Activated CD8-positive, alpha-beta memory T cell treated with anti-CD3 and anti-CD28 coated beads, Interleukin-2, amount 10 ng/mL, durations not matched to agents 7 days and 5 days (primary cell): Measurements from ENCODE around the gene C3. TPM values are rescaled to one million over a fixed set of nuclear protein-coding genes. Genes with fewer than 3 reads are reported as not detected.

Experiments
- ATAC-seq: fragments of 150-1000 bp; cut with Tn5 transposase; one replicate; pipeline ENCODE4 v1.10.0; 2021; ENCODE audit warnings: moderate library complexity
- CTCF ChIA-PET: fragments of 350-600 bp; sonication (Branson Sonifier 250); formaldehyde crosslinking; loops from one replicate; lab custom pipeline; 2021; ENCODE audit warnings: antibody characterized with exemption; lab: Charles Lee
- DNase-seq: peaks from one replicate; pipeline ENCODE4 v3.0.0-alpha.2; 2020
- H3K27ac Mint-ChIP-seq: one replicate; pipeline ENCODE4 v1.8.0; 2021; ENCODE audit warnings: mild to moderate bottlenecking, mixed read lengths
- H3K27me3 Mint-ChIP-seq: one replicate; pipeline ENCODE4 v1.8.0; 2021; ENCODE audit warnings: mixed read lengths
- H3K36me3 Mint-ChIP-seq: one replicate; pipeline ENCODE4 v1.8.0; 2021; ENCODE audit warnings: mild to moderate bottlenecking, mixed read lengths
- H3K4me1 Mint-ChIP-seq: one replicate; pipeline ENCODE4 v1.8.0; 2021; ENCODE audit warnings: mixed read lengths
- H3K4me3 Mint-ChIP-seq: one replicate; pipeline ENCODE4 v1.8.0; 2021; ENCODE audit warnings: mild to moderate bottlenecking, moderate library complexity, mixed read lengths
- H3K9me3 Mint-ChIP-seq: one replicate; pipeline ENCODE4 v1.8.0; 2022; ENCODE audit warnings: low read depth, mixed read lengths
- total RNA-seq, 2 experiments: library from RNA; stranded (reverse); gene quantifications; one replicate each; pipeline ENCODE4 v1.2.3, GENCODE V29; 2021

The C3 gene
- total RNA-seq, 2 experiments from 2014 or later, result 0.67 to 1.0 TPM

DNA sequence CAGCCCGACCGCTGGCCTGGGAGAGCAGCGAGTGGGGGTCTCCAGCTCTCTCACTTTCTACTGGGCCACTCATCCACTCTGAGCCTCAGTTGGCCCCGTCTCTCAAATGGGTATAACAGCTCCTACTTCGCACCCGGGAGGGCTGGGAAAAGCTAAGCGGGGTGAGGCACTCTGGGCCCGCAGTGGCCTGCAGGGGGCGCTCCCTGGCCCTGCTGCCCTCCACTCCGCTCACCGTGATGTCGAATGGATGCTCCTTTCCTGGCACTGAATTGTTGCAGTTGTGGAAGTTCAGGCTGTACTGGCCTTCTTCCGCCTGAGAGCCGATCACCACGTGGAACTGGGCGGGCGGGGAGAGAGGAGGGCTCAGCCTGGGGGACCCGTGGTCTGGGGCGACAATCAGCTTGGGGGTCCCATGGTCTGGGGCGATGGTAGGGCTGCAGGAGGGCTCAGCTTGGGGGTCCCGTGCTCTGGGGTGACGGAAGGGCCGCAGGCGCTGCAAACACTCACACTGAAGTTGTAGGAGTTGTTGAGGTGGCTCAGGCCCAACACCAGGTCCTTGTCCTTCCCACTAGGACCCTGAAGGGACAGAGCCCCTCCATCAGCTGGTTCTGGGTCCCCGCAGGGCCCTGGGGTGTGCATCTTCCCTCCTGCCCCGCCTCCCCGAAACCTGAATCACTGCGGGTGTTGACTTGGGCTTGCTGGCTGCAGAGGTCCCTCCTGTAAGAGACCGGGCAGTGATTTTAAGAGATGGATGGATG lies 13.1 kb upstream of the C3 start:
- no peak overlapping the region for H3K4me3 Mint-ChIP-seq
- peaks cover 23% of the 10 kb centered on the region for H3K4me1 Mint-ChIP-seq
- H3K27me3 Mint-ChIP-seq, result no peaks in the 10 kb centered on the region
- H3K27ac Mint-ChIP-seq, result no peak overlapping the region
- ATAC-seq (no peak), DNase-seq (no peak)
- CTCF ChIA-PET, result interaction anchor here (0.6 to 1.7 kb wide), 4 partner anchors 9 to 130 kb away, joined by 3 to 7 read pairs (median 4); no protein-coding TSS in a partner anchor
- no peaks in the 10 kb centered on the region for H3K9me3 Mint-ChIP-seq
- H3K36me3 Mint-ChIP-seq, result peaks cover 6% of the 10 kb centered on the region

DNA sequence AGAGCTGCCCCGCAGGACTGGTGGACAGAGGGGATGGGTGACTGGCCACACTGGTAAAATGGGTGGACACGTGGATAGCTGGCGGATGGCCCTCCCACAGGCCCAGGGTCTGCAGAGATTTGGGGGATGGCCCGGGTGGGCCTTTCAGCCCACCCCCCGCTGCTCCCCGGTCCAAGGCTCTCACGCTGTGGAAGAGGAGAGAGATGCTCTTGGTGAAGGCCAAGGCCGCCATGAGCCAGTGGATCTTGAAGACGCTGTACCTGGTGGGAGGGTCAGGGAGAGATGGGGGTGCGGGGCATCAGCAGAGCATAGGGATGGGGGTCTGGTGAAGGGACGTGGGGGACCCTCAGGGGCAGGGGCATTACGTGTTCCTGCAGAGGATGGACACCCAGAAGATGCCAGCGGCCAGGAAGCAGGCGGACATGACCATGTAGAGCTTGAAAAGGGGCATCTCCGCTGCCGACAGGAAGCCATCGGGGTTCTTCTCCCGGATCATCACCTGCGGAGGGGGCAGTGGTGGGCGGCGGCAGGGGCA lies 12.4 kb upstream of the C3 start:
- H3K27me3 Mint-ChIP-seq, result no peaks in the 10 kb centered on the region
- no peak for DNase-seq
- ATAC-seq, result no peak
- peaks cover 6% of the 10 kb centered on the region for H3K36me3 Mint-ChIP-seq
- CTCF ChIA-PET, result interaction anchor here (0.6 to 1.7 kb wide), 4 partner anchors 8 to 131 kb away, joined by 3 to 7 read pairs (median 4); no protein-coding TSS in a partner anchor
- no peaks in the 10 kb centered on the region for H3K9me3 Mint-ChIP-seq
- peaks cover 19% of the 10 kb centered on the region for H3K4me1 Mint-ChIP-seq
- H3K4me3 Mint-ChIP-seq, result no peak overlapping the region
- no peak overlapping the region for H3K27ac Mint-ChIP-seq

DNA sequence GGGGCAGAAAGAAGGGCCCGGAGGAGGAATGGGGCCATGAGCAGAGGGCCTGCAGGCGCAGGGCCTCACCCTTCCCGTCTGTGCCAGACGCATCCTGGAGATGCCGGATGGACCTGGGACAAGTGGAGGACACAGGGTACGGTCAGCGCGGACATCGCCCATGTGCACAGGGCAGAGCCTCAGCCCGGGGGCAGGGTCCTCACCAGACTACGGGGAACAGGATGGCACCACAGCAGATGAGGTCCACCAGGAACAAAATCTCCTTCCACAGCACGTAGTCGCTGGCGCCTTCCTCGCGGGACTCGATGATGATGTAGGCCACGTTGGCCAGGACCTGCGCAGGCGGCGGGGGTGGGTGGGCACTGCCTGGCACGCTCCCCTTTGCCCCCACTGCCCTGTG lies 11.4 kb upstream of the C3 start:
- no peak overlapping the region for H3K27ac Mint-ChIP-seq
- DNase-seq, result no peak
- ATAC-seq, result no peak
- peaks cover 17% of the 10 kb centered on the region for H3K4me1 Mint-ChIP-seq
- no peak overlapping the region for H3K4me3 Mint-ChIP-seq
- H3K36me3 Mint-ChIP-seq, result peaks cover 6% of the 10 kb centered on the region
- CTCF ChIA-PET, result no interaction called here
- no peaks in the 10 kb centered on the region for H3K27me3 Mint-ChIP-seq
- no peaks in the 10 kb centered on the region for H3K9me3 Mint-ChIP-seq

DNA sequence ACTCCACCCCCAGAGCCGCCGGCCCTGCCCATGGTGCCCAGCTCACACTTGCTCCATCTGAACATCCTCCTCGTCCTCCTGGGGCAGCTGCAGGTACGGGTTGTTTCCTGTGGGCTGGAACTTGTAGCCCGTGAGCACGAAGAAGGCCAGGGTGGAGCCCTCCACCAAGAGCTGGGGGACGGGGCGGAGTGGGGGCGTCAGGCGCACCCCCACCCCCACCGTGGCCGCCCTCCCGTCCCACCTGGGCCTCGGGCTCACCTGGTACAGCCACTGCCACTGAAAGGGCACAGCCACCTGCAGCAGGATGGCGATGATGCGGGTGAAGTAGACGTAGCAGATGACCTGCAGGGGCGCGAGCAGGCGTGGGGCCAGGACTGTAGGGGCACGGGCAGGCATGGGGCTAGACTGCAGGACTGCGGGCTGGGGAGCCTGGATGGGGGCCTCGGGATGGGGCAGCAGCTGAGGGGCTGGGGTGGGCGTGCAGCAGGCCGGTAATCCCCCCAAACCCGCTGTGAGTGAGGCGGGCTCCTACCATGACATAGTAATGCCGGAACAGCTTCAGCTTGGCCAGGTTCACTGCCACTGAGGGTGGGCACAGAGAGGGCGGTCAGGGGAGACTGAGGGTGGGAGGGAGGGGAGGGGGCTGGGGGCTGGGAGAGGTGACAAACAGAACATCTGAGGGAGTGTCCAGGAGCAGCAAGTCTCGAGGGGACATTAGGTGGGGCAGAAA lies 10.7 kb upstream of the C3 start:
- no peak for DNase-seq
- H3K9me3 Mint-ChIP-seq, result no peaks in the 10 kb centered on the region
- H3K27me3 Mint-ChIP-seq, result no peaks in the 10 kb centered on the region
- H3K36me3 Mint-ChIP-seq, result peaks cover 6% of the 10 kb centered on the region
- CTCF ChIA-PET, result no interaction called here
- peaks cover 13% of the 10 kb centered on the region for H3K4me1 Mint-ChIP-seq
- H3K27ac Mint-ChIP-seq, result no peak overlapping the region
- no peak for ATAC-seq
- H3K4me3 Mint-ChIP-seq, result no peak overlapping the region

DNA sequence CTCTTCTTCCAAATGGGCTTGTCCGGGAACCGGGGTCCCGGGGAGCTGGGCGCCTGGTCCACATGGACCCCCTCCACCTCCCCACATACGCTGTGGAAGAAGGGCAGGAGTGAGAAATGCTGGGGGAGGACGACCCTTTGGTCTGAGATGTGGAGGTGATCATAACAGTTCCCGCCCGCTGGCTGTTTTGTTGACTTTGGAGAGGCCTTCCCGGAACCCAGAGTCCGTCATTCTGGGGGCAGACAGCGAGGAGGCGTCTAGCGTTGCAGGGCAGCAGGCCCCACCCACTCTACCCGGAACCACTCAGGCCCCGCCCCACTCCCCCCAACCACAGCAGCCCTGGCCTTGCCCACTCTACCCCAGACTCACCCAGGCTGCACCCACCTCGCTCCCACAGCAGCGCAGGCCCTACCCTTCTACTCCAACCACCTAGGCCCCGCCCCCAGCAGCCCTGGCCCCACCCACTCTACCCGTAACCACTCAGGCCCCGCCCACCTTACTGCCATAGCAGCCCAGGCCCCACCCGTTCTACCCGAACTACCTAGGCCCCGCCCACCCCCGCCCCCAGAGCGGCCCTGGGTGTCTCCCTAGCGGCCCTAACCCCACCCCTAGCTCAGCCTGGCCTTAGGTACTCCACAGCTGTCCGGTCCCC lies 9.8 kb upstream of the C3 start:
- Mint-ChIP-seq H3K9me3 (no peaks in the 10 kb centered on the region), H3K36me3 (peaks cover 6% of the 10 kb centered on the region), H3K4me1 (peaks cover 7% of the 10 kb centered on the region), H3K4me3 (no peak overlapping the region), H3K27ac (no peak overlapping the region), H3K27me3 (no peaks in the 10 kb centered on the region)
- CTCF ChIA-PET, result no interaction called here
- DNase-seq (peak; percentile 64), ATAC-seq (peak; percentile 48)

DNA sequence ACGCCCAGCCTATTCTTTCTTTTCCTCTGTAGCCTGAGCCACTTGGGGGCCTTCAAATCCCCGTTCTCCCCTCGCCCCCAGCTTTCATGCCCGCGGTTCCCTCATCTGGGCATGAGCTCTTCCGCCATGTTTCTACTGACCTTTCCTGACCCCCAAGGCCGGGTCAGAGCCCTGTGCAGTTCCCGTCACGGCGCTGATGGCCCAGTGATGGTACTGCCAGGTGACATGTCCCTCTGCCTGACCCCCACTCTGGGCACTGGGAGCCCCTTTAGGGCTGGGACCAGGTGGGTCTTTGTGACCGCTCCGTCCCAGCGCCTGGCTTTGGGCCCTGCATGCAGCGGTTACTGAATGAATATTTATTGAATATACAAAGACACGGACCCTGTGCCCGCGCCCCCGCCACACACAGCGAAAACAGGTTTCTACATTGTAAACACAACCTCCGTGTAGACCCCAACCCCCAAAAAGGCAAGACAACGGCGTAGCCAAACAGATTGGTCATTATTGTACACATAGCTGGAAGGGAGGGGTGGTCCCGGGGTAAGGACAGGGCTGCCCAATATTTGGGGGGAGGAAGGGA lies 9.2 kb upstream of the C3 start:
- no peak for ATAC-seq
- no peak overlapping the region for H3K27ac Mint-ChIP-seq
- no peak for DNase-seq
- H3K4me3 Mint-ChIP-seq, result no peak overlapping the region
- H3K27me3 Mint-ChIP-seq, result no peaks in the 10 kb centered on the region
- CTCF ChIA-PET, result interaction anchor here (1.5 kb wide), 2 partner anchors 9 to 134 kb away, joined by 4 to 5 read pairs; no protein-coding TSS in a partner anchor
- H3K36me3 Mint-ChIP-seq, result peaks cover 6% of the 10 kb centered on the region
- H3K9me3 Mint-ChIP-seq, result no peaks in the 10 kb centered on the region
- peaks cover 9% of the 10 kb centered on the region for H3K4me1 Mint-ChIP-seq

DNA sequence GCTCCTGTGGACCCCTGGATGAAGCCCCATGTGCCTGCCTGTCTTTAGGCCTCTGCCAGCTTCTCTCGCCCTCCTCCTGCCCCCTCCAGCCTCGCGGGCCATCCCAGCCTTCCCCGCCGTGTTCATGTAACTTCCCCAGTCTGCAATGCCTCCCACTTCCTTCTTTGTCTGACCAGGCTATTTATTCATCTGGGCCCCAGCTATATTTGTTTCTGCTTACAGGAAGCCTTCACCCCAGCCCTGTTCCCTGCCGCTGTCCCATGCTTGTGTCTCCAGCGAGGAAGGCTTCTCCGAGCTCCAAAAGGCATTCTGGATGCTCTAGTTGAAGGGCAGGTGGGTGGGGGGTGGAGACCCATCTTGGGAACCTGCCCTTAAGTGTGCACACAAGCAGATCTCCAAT lies 7.9 kb upstream of the C3 start:
- DNase-seq (no peak), ATAC-seq (no peak)
- Mint-ChIP-seq H3K9me3 (no peaks in the 10 kb centered on the region), H3K27me3 (no peaks in the 10 kb centered on the region), H3K27ac (no peak overlapping the region), H3K36me3 (peaks cover 6% of the 10 kb centered on the region), H3K4me1 (peaks cover 12% of the 10 kb centered on the region), H3K4me3 (no peak overlapping the region)
- CTCF ChIA-PET, result interaction anchor here (1.5 kb wide), 2 partner anchors 10 to 135 kb away, joined by 4 to 5 read pairs; no protein-coding TSS in a partner anchor

DNA sequence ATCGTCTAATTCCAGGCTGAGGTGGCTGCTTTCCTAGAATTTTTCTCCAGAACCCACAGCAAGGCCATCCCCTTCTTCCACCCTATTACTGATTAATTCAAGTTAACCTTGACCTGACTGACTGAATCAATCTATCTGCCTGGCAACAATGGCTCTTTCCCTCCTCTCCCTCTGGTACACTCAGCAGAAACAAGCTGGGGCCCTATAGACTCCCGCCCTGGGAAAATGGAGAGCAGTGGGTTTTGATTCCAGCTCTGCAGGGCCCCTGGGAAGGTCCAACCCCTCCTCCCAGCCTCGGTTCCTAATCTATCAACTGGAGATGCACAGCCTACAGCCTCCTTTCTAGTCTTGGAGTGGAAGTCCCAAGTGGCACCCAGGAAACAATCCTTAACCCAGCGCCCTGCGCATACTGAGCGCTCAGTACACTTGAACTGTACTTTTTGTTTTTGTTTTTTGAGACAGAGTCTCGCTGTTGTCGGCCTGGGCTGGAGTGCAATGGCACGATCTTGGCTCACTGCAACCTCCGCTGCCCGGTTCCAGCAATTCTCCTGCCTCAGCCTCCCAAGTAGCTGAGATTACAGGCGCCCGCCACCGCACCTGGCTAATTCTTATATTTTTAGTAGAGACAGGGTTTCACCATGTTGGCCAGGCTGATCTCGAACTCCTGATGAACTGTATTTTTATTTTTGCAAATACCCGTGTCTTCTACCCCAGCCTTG lies 5.2 kb upstream of the C3 start:
- Mint-ChIP-seq H3K9me3 (no peaks in the 10 kb centered on the region), H3K4me3 (no peak overlapping the region), H3K4me1 (peaks cover 28% of the 10 kb centered on the region), H3K27me3 (no peaks in the 10 kb centered on the region), H3K36me3 (no peaks in the 10 kb centered on the region), H3K27ac (no peak overlapping the region)
- CTCF ChIA-PET, result interaction anchor here (0.6 to 0.7 kb wide), 2 partner anchors 96 to 138 kb away, joined by 3 read pairs; no protein-coding TSS in a partner anchor
- DNase-seq (no peak), ATAC-seq (no peak)

DNA sequence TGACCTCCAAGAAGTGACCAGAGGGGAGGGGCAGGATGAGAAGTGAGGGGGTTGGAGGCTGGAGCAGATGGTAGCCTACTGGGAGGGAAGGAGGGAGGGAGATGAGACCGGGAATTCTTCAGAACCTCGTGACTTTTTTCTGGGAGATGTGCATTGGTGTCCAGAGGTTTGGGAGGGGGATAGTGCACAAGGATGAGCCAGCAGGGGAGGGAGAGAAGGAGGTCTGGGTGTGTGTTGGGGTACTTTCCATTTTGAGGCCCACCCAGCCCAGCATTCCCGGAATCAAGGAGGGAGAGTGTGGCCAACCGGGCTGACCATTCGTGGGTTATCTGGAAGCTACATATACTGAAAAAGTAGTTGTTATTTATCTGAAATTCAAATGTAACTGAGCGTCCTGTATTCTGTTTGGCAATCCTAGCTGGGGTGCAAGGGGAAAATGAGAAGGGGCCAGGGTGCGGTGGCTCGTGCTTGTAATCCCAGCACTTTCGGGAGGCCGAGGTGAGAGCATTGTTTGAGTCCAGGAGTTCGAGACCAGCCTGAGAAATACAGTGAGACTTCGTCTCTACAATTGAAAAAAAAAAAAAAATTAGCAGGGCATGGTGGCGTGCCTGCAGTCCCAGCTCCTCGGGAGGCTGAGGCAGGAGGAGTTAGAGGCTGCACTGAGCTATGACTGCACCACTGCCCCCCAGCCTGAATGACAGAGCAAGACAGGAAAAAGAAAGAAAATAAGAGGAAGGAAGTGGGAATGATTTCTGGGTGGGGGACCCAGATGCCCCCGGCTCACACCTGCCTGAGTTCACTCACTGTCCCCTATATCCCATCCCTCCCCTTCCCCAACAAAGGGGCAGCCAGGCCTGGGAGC lies 4.4 kb upstream of the C3 start:
- Mint-ChIP-seq H3K4me1 (peaks cover 32% of the 10 kb centered on the region), H3K4me3 (no peak overlapping the region), H3K9me3 (no peaks in the 10 kb centered on the region), H3K27ac (no peak overlapping the region), H3K36me3 (no peaks in the 10 kb centered on the region), H3K27me3 (no peaks in the 10 kb centered on the region)
- ATAC-seq (no peak), DNase-seq (no peak)
- CTCF ChIA-PET, result interaction anchor here (1.3 kb wide), 1 partner anchor 8 kb away, joined by 3 read pairs; no protein-coding TSS in a partner anchor

DNA sequence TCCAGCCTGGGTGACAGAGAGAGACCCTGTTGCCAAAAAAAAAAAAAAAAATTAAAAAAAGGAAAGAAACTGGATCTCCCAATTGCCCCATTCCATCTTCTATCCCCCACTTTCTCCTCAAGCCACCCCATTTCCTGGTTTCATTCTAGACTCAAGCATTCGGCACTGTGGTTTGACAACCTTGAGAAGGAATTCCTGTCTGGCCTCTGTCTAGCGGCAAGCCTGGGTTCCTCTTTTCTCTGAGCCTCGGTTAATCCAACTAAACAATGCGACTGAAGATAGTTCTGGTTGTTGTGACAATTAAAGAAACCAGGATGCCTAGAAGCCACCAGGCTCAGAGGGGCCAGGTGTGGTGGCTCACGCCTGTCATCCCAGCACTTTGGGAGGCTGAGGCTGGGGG lies 3.3 kb upstream of the C3 start:
- Mint-ChIP-seq H3K4me3 (no peak overlapping the region), H3K27ac (no peak overlapping the region), H3K9me3 (no peaks in the 10 kb centered on the region), H3K4me1 (peaks cover 41% of the 10 kb centered on the region), H3K36me3 (no peaks in the 10 kb centered on the region), H3K27me3 (no peaks in the 10 kb centered on the region)
- DNase-seq (no peak), ATAC-seq (no peak)
- CTCF ChIA-PET, result no interaction called here

DNA sequence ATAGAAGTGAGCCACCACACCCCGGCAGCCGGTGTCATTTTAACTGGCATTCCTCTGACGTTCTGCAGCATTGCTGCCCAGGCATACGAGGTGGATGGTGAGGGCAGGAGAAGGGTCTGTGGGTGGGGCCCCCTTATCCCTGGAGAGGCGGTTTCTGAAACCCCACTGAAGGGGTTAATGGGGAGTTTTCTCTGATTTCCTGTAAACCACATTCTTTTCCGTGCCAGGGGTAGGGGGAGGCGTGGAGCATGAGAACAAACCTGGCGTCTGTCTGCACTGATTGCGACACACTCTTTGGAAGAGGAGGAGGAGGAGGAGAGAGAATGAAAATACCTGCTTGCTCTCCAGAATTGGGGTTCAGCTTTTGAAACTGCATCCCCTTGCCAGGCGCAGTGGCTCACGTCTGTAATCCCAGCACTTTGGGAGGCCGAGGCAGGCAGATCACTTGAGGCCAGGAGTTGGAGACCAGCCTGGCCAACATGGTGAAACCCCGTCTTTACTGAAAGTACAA lies 2.7 kb upstream of the C3 start:
- CTCF ChIA-PET, result no interaction called here
- no peak overlapping the region for H3K4me3 Mint-ChIP-seq

DNA sequence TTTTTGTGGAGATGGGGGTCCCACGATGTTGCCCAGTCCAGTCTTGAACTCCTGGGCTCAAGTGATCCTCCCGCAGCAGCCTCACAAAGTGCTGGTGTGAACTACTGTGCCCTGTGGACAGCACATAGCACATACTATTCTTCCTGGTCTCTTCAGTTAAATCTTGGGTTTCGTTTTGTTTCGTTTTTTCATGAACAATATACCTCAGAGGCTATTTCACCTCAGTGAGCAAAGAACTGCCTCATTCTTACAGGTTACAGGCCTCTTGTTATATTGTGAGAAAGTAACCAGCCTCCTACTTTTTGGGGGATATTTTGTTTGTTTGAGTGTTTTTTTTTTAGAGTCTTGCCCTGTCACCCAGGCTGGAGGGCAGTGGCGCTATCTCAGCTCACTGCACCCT lies 1.3 kb upstream of the C3 start:
- no peak overlapping the region for H3K27ac Mint-ChIP-seq
- H3K4me3 Mint-ChIP-seq, result no peak overlapping the region
- H3K9me3 Mint-ChIP-seq, result peaks cover 6% of the 10 kb centered on the region
- DNase-seq (no peak), ATAC-seq (no peak)
- H3K4me1 Mint-ChIP-seq, result peaks cover 45% of the 10 kb centered on the region
- no peaks in the 10 kb centered on the region for H3K36me3 Mint-ChIP-seq
- no peaks in the 10 kb centered on the region for H3K27me3 Mint-ChIP-seq
- CTCF ChIA-PET, result no interaction called here

More for the DNA sequence above, 2.7 kb upstream of the C3 start:
- Mint-ChIP-seq H3K36me3 (no peaks in the 10 kb centered on the region), H3K9me3 (no peaks in the 10 kb centered on the region), H3K27me3 (no peaks in the 10 kb centered on the region), H3K4me1 (peaks cover 38% of the 10 kb centered on the region), H3K27ac (no peak overlapping the region)
- DNase-seq, result no peak
- ATAC-seq, result no peak
